A549 (cell line): Measurements from ENCODE around the gene GAMT. TPM values are rescaled to one million over a fixed set of nuclear protein-coding genes. Genes with fewer than 3 reads are reported as not detected.

Experiments used
- ATAC-seq, 2 experiments: fragments of 200-7000 bp in 1 of 2; fragments of >200 bp in 1 of 2; cut with Nextera tagmentation in 1 of 2; cut with Tn5 transposase in 1 of 2; 3 replicates each; pipeline versions ENCODE4 v1.8.0 to v1.9.1; 2018 to 2020; ENCODE audit warnings: mild to moderate bottlenecking in 1 of 2, moderate library complexity in 1 of 2
- CTCF ChIA-PET: fragments of 300-600 bp; sonication (Branson Sonifier 250); formaldehyde crosslinking; extraction: SDS; loops from one replicate; lab custom pipeline; 2021; ENCODE audit warnings: antibody characterized with exemption, inconsistent platforms; lab: Yijun Ruan, JAX
- POLR2A ChIA-PET: fragments of 350-600 bp; formaldehyde crosslinking; extraction: SDS; loops from one replicate; lab custom pipeline; 2021; ENCODE audit warnings: antibody characterized with exemption, inconsistent platforms; lab: Yijun Ruan, JAX
- DNase-seq, 2 experiments: peaks; one replicate each; pipeline versions ENCODE4 v3.0.0 to v3.0.0-alpha.2; 2011 to 2016; ENCODE audit warnings: low read depth in 1 of 2, low spot score in 1 of 2
- FAIRE-seq: peaks from 2 replicates; lab custom pipeline; 2011; peaks lifted over from hg19 to GRCh38; lab: Jason Lieb, UNC
- H3K27ac ChIP-seq, 2 experiments: fragments of >200 bp; sonication (Bioruptor Twin); formaldehyde crosslinking; 3 replicates each; pipeline ENCODE4 v1.5.1; 2016 to 2017
- H3K4me1 ChIP-seq: fragments of >200 bp; sonication (Bioruptor Twin); formaldehyde crosslinking; 3 replicates; pipeline ENCODE4 v1.6.1; 2016
- H3K4me2 ChIP-seq: fragments of >200 bp; sonication (Bioruptor Twin); formaldehyde crosslinking; 3 replicates; pipeline ENCODE4 v1.6.1; 2016
- H3K4me3 ChIP-seq: fragments of >200 bp; sonication (Bioruptor Twin); formaldehyde crosslinking; 3 replicates; pipeline ENCODE4 v1.5.1; 2016
- H3K9me3 ChIP-seq: fragments of >200 bp; sonication (Bioruptor Twin); formaldehyde crosslinking; 3 replicates; pipeline ENCODE4 v1.6.1; 2016
- BHLHE40 ChIP-seq: IDR thresholded peaks from 2 replicates; pipeline ENCODE4 v1.6.1; 2012; ENCODE audit warnings: low read depth, low read length, inconsistent platforms
- CBX2 ChIP-seq: fragments of 200-600 bp; sonication (generic); IDR thresholded peaks from 2 replicates; pipeline ENCODE4 v1.6.1; 2016; ENCODE audit warnings: low read depth, mild to moderate bottlenecking, borderline replicate concordance
- CBX8 ChIP-seq: fragments of 200-600 bp; sonication (generic); IDR thresholded peaks from 2 replicates; pipeline ENCODE4 v1.6.1; 2016
- EP300 ChIP-seq, 2 experiments: fragments of >200 bp; sonication (Bioruptor Twin); formaldehyde crosslinking; IDR thresholded peaks; 2 replicates in 1 of 2; 3 replicates in 1 of 2; pipeline ENCODE4 v1.6.1; 2016 to 2017
- FOSL2 ChIP-seq, 2 experiments: fragments of 450-650 bp in 1 of 2; fragments of >200 bp in 1 of 2; sonication (Bioruptor Twin) in 1 of 2; formaldehyde crosslinking; IDR thresholded peaks; 2 replicates each; pipeline versions ENCODE4 v1.5.0 to v1.6.1; 2016 to 2020; ENCODE audit warnings: mild to moderate bottlenecking in 1 of 2, moderate library complexity in 1 of 2
- FOXS1 ChIP-seq: fragments of 250-450 bp; sonication (Bioruptor Pico); IDR thresholded peaks from 2 replicates; pipeline ENCODE4 v1.5.0; 2020; ENCODE audit warnings: mild to moderate bottlenecking, moderate library complexity
- GATA3 ChIP-seq: IDR thresholded peaks from 2 replicates; pipeline ENCODE4 v1.6.1; 2012; ENCODE audit warnings: borderline replicate concordance
- HOXB13 ChIP-seq: fragments of 250-450 bp; sonication (Bioruptor Pico); IDR thresholded peaks from 2 replicates; pipeline ENCODE4 v1.5.0; 2020; ENCODE audit warnings: low read depth, mild to moderate bottlenecking, moderate library complexity
- KDM1A ChIP-seq: fragments of 200-600 bp; sonication (generic); IDR thresholded peaks from 2 replicates; pipeline ENCODE4 v1.6.1; 2016; ENCODE audit warnings: low read depth, mild to moderate bottlenecking
- NPAS2 ChIP-seq: fragments of 250-450 bp; sonication (Bioruptor Pico); IDR thresholded peaks from 2 replicates; pipeline ENCODE4 v1.8.0; 2022; ENCODE audit warnings: mild to moderate bottlenecking, moderate library complexity, borderline replicate concordance
- PHF8 ChIP-seq: fragments of 200-600 bp; sonication (generic); IDR thresholded peaks from 2 replicates; pipeline ENCODE4 v1.6.1; 2016; ENCODE audit warnings: low read depth, mild to moderate bottlenecking, antibody characterized with exemption, moderate library complexity, borderline replicate concordance
- RNF2 ChIP-seq: fragments of 200-600 bp; sonication (generic); IDR thresholded peaks from 2 replicates; pipeline ENCODE4 v1.6.1; 2016; ENCODE audit warnings: low read depth, mild to moderate bottlenecking, antibody characterized with exemption, moderate library complexity, borderline replicate concordance
- ZC3H11A ChIP-seq: fragments of 450-650 bp; IDR thresholded peaks from 2 replicates; pipeline ENCODE4 v1.6.1; 2014; ENCODE audit warnings: antibody characterized with exemption, mild to moderate bottlenecking
- ZFP36 ChIP-seq: fragments of 450-650 bp; IDR thresholded peaks from 2 replicates; pipeline ENCODE4 v1.6.1; 2014; ENCODE audit warnings: borderline replicate concordance; ENCODE audit not compliant: partially characterized antibody
- ZSCAN20 ChIP-seq: fragments of 250-450 bp; sonication (Bioruptor Pico); IDR thresholded peaks from 2 replicates; pipeline ENCODE4 v1.8.0; 2022; ENCODE audit warnings: mild to moderate bottlenecking, moderate library complexity
- WGBS: methylation state at CpG from one replicate; pipeline ENCODE4 v1.1.6; 2017; ENCODE audit errors: missing lambda C conversion rate; 5-methylcytosine and 5-hydroxymethylcytosine counted together
- polyA plus RNA-seq, 4 experiments: library from polyadenylated mRNA; depleted of rRNA in 3 of 4; stranded (reverse); fragments of >200 nt; fragmentation: RNase III in 1 of 4; extraction: RNeasy Plus Mini Kit Qiagen cat#74134 plus additional on column Dnase treatment in 1 of 4; gene quantifications; 2 replicates in 3 of 4; 3 replicates in 1 of 4; pipeline ENCODE4 v1.2.3, GENCODE V29; 2011 to 2017
- TF ChIP-seq, protein P1 (sequence below): fragments of >200 bp; sonication (Bioruptor Twin); formaldehyde crosslinking; IDR thresholded peaks from 3 replicates; pipeline ENCODE4 v1.6.1; 2016
- TF ChIP-seq, protein P2 (sequence below): fragments of 450-650 bp; IDR thresholded peaks from 2 replicates; pipeline ENCODE4 v1.6.1; 2014; ENCODE audit warnings: antibody characterized with exemption
- TF ChIP-seq, protein P3 (sequence below): fragments of 200-600 bp; sonication (generic); IDR thresholded peaks from 2 replicates; pipeline ENCODE4 v1.6.1; 2016; ENCODE audit warnings: antibody characterized with exemption, mild to moderate bottlenecking, moderate library complexity
- TF ChIP-seq, protein P4 (sequence below): fragments of >200 bp; sonication (Bioruptor Twin); formaldehyde crosslinking; IDR thresholded peaks from 3 replicates; pipeline ENCODE4 v1.5.1; 2016
- TF ChIP-seq, protein P5 (sequence below): fragments of 150-350 bp; IDR thresholded peaks from 2 replicates; pipeline ENCODE4 v1.6.1; 2014; ENCODE audit warnings: low read depth, mild to moderate bottlenecking, low read length

Gene GAMT
- polyA plus RNA-seq, 2 of the 4 experiments (the other 2 are of a cell fraction) = 13.6 to 26.0 TPM

DNA sequence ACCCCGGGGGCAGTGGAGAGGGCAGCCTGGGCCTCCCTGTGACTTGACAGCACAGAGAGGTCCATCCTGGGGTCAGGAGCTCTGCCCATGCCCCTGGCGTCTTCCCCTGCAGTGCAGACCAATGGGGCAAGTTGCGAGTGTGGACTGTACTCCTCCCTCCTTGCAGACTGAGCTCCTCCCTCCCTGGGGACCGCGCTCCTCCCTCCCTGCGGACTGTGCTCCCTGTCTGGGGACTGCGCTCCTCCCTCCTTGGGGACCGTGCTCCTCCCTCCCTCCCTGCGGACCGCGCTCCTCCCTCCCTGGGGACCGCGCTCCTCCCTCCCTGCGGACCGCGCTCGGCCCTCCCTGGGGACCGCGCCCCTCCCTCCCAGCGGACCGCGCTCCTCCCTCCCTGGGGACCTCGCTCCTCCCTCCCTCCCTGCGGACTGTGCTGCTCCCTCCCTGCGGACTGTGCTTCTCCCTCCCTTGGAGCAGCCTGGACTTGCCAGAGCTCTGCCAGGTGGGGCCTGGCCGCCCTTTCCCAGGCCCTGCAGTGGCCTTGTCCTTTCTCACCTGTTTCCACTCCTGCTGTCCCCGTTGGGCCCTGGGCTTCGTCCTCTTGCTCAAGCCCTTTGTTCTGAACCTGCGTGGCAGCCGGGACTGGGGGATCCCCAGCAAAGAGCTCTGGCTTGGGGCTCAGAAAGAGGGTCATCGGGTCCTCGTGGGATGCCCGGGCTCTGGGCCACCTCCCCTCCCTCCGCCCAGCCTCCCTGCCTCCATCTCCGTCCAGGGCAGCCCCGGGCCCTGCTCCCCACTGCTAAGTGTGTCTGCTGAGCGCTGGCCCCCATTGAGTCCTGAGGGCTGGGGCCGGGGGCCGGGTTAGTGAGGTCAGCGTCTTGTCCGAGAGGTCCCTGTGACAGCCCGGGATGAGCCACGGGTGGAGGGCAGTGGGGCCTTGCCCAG lies 6.8 kb downstream of the GAMT start (continued):
- TF ChIP-seq, protein P1, sequence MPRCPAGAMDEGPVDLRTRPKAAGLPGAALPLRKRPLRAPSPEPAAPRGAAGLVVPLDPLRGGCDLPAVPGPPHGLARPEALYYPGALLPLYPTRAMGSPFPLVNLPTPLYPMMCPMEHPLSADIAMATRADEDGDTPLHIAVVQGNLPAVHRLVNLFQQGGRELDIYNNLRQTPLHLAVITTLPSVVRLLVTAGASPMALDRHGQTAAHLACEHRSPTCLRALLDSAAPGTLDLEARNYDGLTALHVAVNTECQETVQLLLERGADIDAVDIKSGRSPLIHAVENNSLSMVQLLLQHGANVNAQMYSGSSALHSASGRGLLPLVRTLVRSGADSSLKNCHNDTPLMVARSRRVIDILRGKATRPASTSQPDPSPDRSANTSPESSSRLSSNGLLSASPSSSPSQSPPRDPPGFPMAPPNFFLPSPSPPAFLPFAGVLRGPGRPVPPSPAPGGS = no peak
- TF ChIP-seq CBX8 (no peak), ZSCAN20 (no peak), FOXS1 (CRISPR knock-in tag) (no peak), RNF2 (no peak)
- TF ChIP-seq, protein P2, sequence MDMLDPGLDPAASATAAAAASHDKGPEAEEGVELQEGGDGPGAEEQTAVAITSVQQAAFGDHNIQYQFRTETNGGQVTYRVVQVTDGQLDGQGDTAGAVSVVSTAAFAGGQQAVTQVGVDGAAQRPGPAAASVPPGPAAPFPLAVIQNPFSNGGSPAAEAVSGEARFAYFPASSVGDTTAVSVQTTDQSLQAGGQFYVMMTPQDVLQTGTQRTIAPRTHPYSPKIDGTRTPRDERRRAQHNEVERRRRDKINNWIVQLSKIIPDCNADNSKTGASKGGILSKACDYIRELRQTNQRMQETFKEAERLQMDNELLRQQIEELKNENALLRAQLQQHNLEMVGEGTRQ = no peak

DNA sequence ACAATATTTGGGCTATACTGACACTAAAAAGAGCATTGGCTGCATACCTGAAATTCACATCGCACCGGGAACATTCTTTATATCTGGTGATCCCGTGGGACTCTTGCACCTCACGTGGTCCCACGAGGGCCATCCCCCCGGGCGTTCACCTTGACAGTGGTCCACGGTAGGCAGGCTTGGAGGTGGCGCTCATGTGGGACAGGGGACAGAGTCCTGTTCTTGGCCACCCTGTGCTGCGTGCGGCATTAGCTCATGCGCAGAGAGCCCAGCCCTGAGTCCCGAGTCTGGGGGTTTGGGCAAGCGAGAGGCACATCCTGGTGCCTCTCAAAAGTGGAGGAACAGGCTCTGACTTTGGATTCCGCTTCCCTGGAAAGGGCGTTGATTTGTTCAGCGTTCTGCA lies 7.5 kb downstream of the GAMT start:
- POLR2A ChIA-PET = no interaction called here
- no peak for TF ChIP-seq PHF8
- TF ChIP-seq GATA3 = no peak
- no peak for TF ChIP-seq CBX2
- TF ChIP-seq NPAS2 = no peak
- TF ChIP-seq HOXB13 (CRISPR knock-in tag) = no peak
- TF ChIP-seq FOSL2 (IDR thresholded peaks at IDR 0.05) = no peak
- no peak for TF ChIP-seq FOSL2 (CRISPR knock-in tag; IDR thresholded peaks at IDR 0.05)
- TF ChIP-seq ZC3H11A = no peak
- no peak for TF ChIP-seq KDM1A
- TF ChIP-seq, protein P1 = no peak
- H3K4me3 ChIP-seq = no peak overlapping the region
- 99% methylated on average over 17 of the region's 17 CpGs for WGBS
- no peak overlapping the region for H3K4me2 ChIP-seq
- ATAC-seq (no peak), DNase-seq (no peak), FAIRE-seq (no peak)
- H3K9me3 ChIP-seq = no peaks in the 10 kb centered on the region
- no peaks in the 10 kb centered on the region for H3K4me1 ChIP-seq
- no peak overlapping the region for H3K27ac ChIP-seq
- CTCF ChIA-PET = interaction anchor here (0.6 kb wide), 1 partner anchor 114 kb away, joined by 3 read pairs; no protein-coding TSS in a partner anchor

DNA sequence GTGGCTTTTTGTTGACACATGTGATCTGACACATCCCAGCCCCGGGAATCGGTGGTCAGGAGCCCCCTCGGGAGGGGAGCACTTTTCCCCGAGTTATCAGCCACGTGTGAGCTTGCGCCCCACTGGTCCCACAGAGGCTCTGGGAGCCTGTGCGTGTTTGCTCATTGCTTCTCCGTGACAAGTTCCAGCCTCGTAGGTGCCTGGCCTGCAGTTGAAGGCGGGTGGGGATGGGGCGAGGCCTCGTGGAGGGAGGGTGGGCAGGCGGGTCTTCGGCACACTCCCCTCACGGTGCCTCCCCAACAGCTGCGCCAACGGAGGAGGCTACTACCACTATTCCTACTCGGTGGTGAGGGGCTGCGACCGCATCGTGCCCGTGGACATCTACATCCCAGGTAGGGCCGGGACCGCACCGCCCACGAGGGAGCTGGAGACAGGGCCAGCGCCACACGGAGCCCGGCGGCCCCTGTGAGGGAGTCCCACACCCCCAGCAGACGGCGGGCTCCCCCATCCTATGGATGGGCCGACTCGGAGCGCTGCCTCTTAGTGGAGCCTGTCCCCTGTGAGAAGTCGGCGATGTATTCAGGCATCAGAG lies 8.3 kb downstream of the GAMT start:
- WGBS = 87% methylated on average over 3 of the region's 37 CpGs
- no peak for ATAC-seq
- no peak for TF ChIP-seq HOXB13 (CRISPR knock-in tag)
- TF ChIP-seq ZFP36 = no peak
- TF ChIP-seq, protein P3, sequence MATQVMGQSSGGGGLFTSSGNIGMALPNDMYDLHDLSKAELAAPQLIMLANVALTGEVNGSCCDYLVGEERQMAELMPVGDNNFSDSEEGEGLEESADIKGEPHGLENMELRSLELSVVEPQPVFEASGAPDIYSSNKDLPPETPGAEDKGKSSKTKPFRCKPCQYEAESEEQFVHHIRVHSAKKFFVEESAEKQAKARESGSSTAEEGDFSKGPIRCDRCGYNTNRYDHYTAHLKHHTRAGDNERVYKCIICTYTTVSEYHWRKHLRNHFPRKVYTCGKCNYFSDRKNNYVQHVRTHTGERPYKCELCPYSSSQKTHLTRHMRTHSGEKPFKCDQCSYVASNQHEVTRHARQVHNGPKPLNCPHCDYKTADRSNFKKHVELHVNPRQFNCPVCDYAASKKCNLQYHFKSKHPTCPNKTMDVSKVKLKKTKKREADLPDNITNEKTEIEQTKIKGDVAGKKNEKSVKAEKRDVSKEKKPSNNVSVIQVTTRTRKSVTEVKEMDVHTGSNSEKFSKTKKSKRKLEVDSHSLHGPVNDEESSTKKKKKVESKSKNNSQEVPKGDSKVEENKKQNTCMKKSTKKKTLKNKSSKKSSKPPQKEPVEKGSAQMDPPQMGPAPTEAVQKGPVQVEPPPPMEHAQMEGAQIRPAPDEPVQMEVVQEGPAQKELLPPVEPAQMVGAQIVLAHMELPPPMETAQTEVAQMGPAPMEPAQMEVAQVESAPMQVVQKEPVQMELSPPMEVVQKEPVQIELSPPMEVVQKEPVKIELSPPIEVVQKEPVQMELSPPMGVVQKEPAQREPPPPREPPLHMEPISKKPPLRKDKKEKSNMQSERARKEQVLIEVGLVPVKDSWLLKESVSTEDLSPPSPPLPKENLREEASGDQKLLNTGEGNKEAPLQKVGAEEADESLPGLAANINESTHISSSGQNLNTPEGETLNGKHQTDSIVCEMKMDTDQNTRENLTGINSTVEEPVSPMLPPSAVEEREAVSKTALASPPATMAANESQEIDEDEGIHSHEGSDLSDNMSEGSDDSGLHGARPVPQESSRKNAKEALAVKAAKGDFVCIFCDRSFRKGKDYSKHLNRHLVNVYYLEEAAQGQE = no peak
- TF ChIP-seq, protein P1 = no peak
- TF ChIP-seq, protein P4, sequence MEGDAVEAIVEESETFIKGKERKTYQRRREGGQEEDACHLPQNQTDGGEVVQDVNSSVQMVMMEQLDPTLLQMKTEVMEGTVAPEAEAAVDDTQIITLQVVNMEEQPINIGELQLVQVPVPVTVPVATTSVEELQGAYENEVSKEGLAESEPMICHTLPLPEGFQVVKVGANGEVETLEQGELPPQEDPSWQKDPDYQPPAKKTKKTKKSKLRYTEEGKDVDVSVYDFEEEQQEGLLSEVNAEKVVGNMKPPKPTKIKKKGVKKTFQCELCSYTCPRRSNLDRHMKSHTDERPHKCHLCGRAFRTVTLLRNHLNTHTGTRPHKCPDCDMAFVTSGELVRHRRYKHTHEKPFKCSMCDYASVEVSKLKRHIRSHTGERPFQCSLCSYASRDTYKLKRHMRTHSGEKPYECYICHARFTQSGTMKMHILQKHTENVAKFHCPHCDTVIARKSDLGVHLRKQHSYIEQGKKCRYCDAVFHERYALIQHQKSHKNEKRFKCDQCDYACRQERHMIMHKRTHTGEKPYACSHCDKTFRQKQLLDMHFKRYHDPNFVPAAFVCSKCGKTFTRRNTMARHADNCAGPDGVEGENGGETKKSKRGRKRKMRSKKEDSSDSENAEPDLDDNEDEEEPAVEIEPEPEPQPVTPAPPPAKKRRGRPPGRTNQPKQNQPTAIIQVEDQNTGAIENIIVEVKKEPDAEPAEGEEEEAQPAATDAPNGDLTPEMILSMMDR = no peak
- TF ChIP-seq BHLHE40 = no peak
- TF ChIP-seq, protein P5, sequence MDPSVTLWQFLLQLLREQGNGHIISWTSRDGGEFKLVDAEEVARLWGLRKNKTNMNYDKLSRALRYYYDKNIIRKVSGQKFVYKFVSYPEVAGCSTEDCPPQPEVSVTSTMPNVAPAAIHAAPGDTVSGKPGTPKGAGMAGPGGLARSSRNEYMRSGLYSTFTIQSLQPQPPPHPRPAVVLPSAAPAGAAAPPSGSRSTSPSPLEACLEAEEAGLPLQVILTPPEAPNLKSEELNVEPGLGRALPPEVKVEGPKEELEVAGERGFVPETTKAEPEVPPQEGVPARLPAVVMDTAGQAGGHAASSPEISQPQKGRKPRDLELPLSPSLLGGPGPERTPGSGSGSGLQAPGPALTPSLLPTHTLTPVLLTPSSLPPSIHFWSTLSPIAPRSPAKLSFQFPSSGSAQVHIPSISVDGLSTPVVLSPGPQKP = no peak
- TF ChIP-seq EP300 (IDR thresholded peaks at IDR 0.05) = no peak

More for the DNA sequence above, 8.3 kb downstream of the GAMT start:
- H3K4me3 ChIP-seq = no peak overlapping the region
- no peaks in the 10 kb centered on the region for H3K9me3 ChIP-seq
- H3K4me2 ChIP-seq = no peak overlapping the region
- H3K27ac ChIP-seq = no peak overlapping the region
- DNase-seq = no peak
- CTCF ChIA-PET = no interaction called here
- H3K4me1 ChIP-seq = no peaks in the 10 kb centered on the region
- POLR2A ChIA-PET = no interaction called here
- no peak for FAIRE-seq
